ENCODE results near the gene PSTPIP1.

DNA sequence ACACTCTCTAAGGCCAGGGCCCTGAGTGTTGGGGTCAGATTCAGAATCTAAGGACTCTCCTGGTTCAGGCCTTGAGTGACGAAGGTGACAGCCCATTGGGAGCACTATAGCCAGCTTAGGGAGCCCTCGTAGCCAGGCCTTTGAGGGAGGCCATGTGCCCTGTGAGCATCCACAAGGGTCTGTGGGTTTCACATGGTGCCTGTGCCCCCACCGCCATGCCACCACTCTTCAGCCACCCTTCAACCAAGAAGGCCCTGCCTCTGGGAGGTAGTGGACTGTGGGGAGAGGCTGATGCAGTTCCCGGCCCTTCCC is 38.4 kb downstream of the PSTPIP1 start:
- TF ChIP-seq, protein P1, sequence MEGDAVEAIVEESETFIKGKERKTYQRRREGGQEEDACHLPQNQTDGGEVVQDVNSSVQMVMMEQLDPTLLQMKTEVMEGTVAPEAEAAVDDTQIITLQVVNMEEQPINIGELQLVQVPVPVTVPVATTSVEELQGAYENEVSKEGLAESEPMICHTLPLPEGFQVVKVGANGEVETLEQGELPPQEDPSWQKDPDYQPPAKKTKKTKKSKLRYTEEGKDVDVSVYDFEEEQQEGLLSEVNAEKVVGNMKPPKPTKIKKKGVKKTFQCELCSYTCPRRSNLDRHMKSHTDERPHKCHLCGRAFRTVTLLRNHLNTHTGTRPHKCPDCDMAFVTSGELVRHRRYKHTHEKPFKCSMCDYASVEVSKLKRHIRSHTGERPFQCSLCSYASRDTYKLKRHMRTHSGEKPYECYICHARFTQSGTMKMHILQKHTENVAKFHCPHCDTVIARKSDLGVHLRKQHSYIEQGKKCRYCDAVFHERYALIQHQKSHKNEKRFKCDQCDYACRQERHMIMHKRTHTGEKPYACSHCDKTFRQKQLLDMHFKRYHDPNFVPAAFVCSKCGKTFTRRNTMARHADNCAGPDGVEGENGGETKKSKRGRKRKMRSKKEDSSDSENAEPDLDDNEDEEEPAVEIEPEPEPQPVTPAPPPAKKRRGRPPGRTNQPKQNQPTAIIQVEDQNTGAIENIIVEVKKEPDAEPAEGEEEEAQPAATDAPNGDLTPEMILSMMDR (IDR thresholded peaks at IDR 0.05 in 8 of 11, conservative IDR thresholded peaks at IDR 0.05 in 3 of 11): no peak
- no peak for TF ChIP-seq POLR2A (IDR thresholded peaks at IDR 0.05)

Data from spleen (tissue), 7 donors.